SK-N-MC (cell line): ENCODE measurements around the gene DIAPH3.

Experiments used
- EZH2 ChIP-seq: fragments of 200-600 bp; sonication (generic); IDR thresholded peaks from one replicate; pipeline ENCODE4 v1.6.1; 2017; ENCODE audit warnings: antibody characterized with exemption
- FOXP2 ChIP-seq: optimal IDR thresholded peaks from 2 replicates; pipeline ENCODE3; 2011; ENCODE audit warnings: mild to moderate bottlenecking, moderate library complexity; ENCODE audit not compliant: insufficient read depth; ENCODE audit errors: extremely low read length, control extremely low read depth
- POLR2AphosphoS5 ChIP-seq: IDR thresholded peaks from 2 replicates; pipeline ENCODE4 v1.6.1; 2012; ENCODE audit warnings: mild to moderate bottlenecking, low read depth, low read length, borderline replicate concordance

GRCh38 chr13:60135344-60135743, 28.4 kb downstream of the DIAPH3 start:
- no peak for TF ChIP-seq EZH2
- TF ChIP-seq POLR2AphosphoS5: no peak
- TF ChIP-seq FOXP2: no peak
